ENCODE data around the gene AFAP1.

AFAP1 gene

GRCh38 chr4:7717161-7717560, 222.5 kb downstream of the AFAP1 start:
- DNase-seq (ENCODE audit: low read depth in 2 of 2) = no peak

DNA sequence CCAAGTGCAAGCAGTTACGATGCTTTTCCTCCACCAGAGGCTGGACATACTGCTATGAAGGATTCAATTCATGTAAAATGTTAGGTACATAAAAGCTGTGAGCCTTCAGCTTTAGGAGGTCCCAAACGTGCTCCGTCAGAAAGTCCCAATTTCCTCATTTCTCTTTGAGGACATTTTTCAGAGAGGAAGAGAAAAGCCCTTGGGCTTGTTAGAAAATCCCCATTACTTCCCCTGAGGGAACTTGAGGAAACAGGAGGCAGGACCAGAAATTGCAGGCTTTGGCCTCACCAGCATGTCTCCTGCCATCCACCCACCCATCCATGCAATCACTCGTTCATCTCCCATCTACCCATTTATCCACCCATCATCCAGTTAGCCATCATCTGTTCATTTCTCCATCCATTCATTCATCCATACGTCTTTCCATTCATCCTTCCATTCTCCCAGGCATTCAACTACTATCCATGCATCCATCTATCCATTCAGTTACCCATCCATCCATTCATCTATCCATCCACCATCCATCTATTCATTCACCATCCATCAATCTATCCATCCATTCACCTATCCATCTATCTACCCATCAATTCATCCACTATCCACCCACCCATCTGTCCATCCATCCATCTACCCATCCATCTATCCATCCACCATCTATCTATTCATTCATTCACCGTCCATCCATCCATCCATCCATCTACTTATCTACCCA, 223.5 kb downstream of the AFAP1 start:
- TF ChIP-seq CTCF (IDR thresholded peaks at IDR 0.05; ENCODE audit: low read depth, low read length) = no peak
- no peak for DNase-seq (ENCODE audit: low read depth in 2 of 2)
- no peak overlapping the region for H3K4me3 ChIP-seq (replicated peaks in 1 of 2; ENCODE audit: low read depth in 2 of 2, low read length in 2 of 2)

More at GRCh38 chr4:7717161-7717560, 222.5 kb downstream of the AFAP1 start:
- no peak overlapping the region for H3K4me3 ChIP-seq (replicated peaks in 1 of 2; ENCODE audit: low read depth in 2 of 2, low read length in 2 of 2)
- no peak for TF ChIP-seq CTCF (IDR thresholded peaks at IDR 0.05; ENCODE audit: low read depth, low read length)

DNA sequence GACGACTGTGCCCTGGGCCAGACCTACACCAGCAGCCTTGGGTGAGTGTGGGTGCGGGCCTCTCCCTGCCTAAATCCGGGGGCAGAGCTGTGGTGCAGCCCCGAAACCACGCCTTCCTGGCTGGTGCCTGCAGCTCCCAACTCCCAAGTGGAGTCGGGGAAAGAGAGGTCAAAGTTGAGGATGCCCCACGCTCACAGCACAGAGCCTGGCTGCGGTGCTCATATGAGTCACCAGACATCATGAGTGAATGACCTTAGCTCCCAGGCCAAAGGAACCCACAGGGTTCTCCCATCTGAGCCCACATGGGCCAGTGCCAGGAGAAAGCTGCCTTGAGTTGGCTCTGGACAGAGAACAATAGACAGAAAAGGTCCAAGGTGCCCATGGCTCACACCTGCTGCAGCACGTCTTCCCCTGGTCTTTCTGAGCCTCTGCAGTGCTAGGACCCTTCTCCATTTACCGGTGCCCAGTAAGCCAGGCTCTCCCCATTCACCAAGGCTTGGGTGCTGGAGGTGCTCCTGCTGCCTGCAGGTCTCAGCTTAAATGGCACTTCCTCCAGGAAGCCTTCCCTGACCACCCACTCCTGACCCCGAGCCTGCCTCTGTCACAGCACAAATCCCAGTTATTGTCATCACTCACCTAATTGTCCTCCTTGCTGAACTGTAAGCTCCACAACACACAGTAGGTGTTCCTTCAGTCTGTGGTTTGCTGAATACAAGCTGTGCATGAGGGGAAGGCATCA, 224.2 kb downstream of the AFAP1 start:
- no peak overlapping the region for H3K4me3 ChIP-seq (replicated peaks in 1 of 2; ENCODE audit: low read depth in 2 of 2, low read length in 2 of 2)
- no peak for TF ChIP-seq CTCF (IDR thresholded peaks at IDR 0.05; ENCODE audit: low read depth, low read length)
- no peak for DNase-seq (ENCODE audit: low read depth in 2 of 2)

GRCh38 chr4:7714738-7715137, 224.9 kb downstream of the AFAP1 start:
- no peak overlapping the region for H3K4me3 ChIP-seq (replicated peaks in 1 of 2; ENCODE audit: low read depth in 2 of 2, low read length in 2 of 2)
- no peak for DNase-seq (ENCODE audit: low read depth in 2 of 2)
- TF ChIP-seq CTCF (IDR thresholded peaks at IDR 0.05; ENCODE audit: low read depth, low read length) = no peak

- TF ChIP-seq CTCF (IDR thresholded peaks at IDR 0.05; ENCODE audit: low read depth, low read length) = no peak
- no peak for DNase-seq (ENCODE audit: low read depth in 2 of 2)
- H3K4me3 ChIP-seq (replicated peaks in 1 of 2; ENCODE audit: low read depth in 2 of 2, low read length in 2 of 2) = no peak overlapping the region
Measured at GRCh38 chr4:7714176-7714575, 225.5 kb downstream of the AFAP1 start.

GRCh38 chr4:7713757-7714156, 225.9 kb downstream of the AFAP1 start:
- no peak overlapping the region for H3K4me3 ChIP-seq (replicated peaks in 1 of 2; ENCODE audit: low read depth in 2 of 2, low read length in 2 of 2)
- no peak for TF ChIP-seq CTCF (IDR thresholded peaks at IDR 0.05; ENCODE audit: low read depth, low read length)

More at GRCh38 chr4:7713757-7714156, 225.9 kb downstream of the AFAP1 start:
- no peak for DNase-seq (ENCODE audit: low read depth in 2 of 2)
